Spinal cord (tissue), 10 donors: ENCODE results near the gene AGO3. TPM values are rescaled to one million over a fixed set of nuclear protein-coding genes. Genes with fewer than 3 reads are reported as not detected.
"Not testable (repeated sequence)": the region's sequence is repeated elsewhere in the genome, so short reads cannot be mapped to it uniquely, and the experiment has no call there.

Experiments
- DNase-seq, 6 donors: peaks; one replicate each; pipeline versions ENCODE4 v3.0.0 to v3.0.0-alpha.2; 2013 to 2015; ENCODE audit warnings: low spot score in 6 of 6, low read depth in 4 of 6
- H3K27ac ChIP-seq: one replicate; pipeline ENCODE4 v1.5.1; 2013; ENCODE audit warnings: low read depth, low read length, control low read depth
- H3K27me3 ChIP-seq: one replicate; pipeline ENCODE4 v1.6.1; 2013; ENCODE audit warnings: low read length; ENCODE audit not compliant: control insufficient read depth, insufficient read depth
- H3K36me3 ChIP-seq: one replicate; pipeline ENCODE4 v1.6.1; 2013; ENCODE audit warnings: low read length; ENCODE audit not compliant: control insufficient read depth, insufficient read depth
- H3K4me1 ChIP-seq: one replicate; pipeline ENCODE4 v1.6.1; 2013; ENCODE audit warnings: low read length; ENCODE audit not compliant: control insufficient read depth, insufficient read depth
- H3K4me3 ChIP-seq: one replicate; pipeline ENCODE4 v1.5.1; 2013; ENCODE audit warnings: low read depth, low read length, control low read depth
- H3K9me3 ChIP-seq: one replicate; pipeline ENCODE4 v1.6.1; 2013; ENCODE audit warnings: low read length; ENCODE audit not compliant: control insufficient read depth, insufficient read depth
- WGBS: methylation state at CpG from one replicate; pipeline ENCODE4 v1.1.5; 2013; ENCODE audit warnings: missing lambda C conversion rate; ENCODE audit not compliant: insufficient coverage; 5-methylcytosine and 5-hydroxymethylcytosine counted together
- polyA plus RNA-seq, 2 donors: library from polyadenylated mRNA; unstranded; fragments of 120-200 nt; gene quantifications; one replicate each; pipeline ENCODE4 v1.2.1, GENCODE V29; 2013; ENCODE audit not compliant: insufficient read length in 2 of 2
- total RNA-seq, 2 donors: library from RNA; depleted of rRNA in 1 of 2; stranded (reverse); fragments of 120-200 nt in 1 of 2; fragments of >200 nt in 1 of 2; gene quantifications; one replicate each; pipeline versions ENCODE4 v1.2.3 to v1.2.4, GENCODE V29; 2013 to 2014
- donor health status: healthy.

AGO3 gene
- total and polyA plus RNA-seq, 4 donors = 11.5 to 33.7 (median 24.3) TPM

GRCh38 chr1:35971601-35972000 lies 40.7 kb downstream of the AGO3 start:
- H3K9me3 ChIP-seq = no peaks in the 10 kb centered on the region
- no CpG with 5 or more reads among the region's 2 CpGs for WGBS

DNA sequence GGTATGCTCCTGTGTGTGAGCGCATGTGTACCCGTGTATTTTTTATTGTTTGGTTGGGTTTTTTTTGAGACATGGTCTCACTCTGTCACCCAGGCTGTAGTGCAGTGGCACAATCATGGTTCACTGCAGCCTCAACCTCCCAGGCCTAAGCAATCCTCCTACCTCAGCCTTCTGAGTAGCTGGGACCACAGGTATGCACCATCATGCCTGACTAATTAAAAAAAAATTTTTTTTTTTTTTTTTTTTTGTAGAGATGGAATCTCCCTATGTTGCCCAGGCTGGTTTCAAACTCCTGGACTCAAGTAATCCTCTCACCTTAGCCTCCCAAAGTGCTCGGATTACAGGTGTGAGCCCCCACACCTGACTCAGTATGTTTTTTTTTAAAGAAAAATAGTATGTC lies 41.7 kb downstream of the AGO3 start:
- no CpG with 5 or more reads among the region's 3 CpGs for WGBS
- H3K27ac ChIP-seq, DNase-seq, H3K27me3 ChIP-seq, H3K4me1 ChIP-seq, H3K9me3 ChIP-seq, H3K4me3 ChIP-seq, H3K36me3 ChIP-seq: not testable (repeated sequence)

More at GRCh38 chr1:35971601-35972000, 40.7 kb downstream of the AGO3 start:
- Histone ChIP-seq H3K27me3 (no peaks in the 10 kb centered on the region), H3K36me3 (peaks cover 4% of the 10 kb centered on the region), H3K4me1 (no peaks in the 10 kb centered on the region), H3K4me3 (no peak overlapping the region), H3K27ac (no peak overlapping the region)
- no peak for DNase-seq

GRCh38 chr1:35980090-35980489 lies 49.2 kb downstream of the AGO3 start:
- Histone ChIP-seq H3K27ac (no peak overlapping the region), H3K36me3 (peaks cover 4% of the 10 kb centered on the region), H3K4me3 (no peak overlapping the region), H3K9me3 (no peaks in the 10 kb centered on the region), H3K27me3 (no peaks in the 10 kb centered on the region), H3K4me1 (no peaks in the 10 kb centered on the region)
- no peak for DNase-seq

GRCh38 chr1:35988237-35988636 lies 57.3 kb downstream of the AGO3 start:
- DNase-seq = no peak
- H3K27ac ChIP-seq = no peak overlapping the region
- peaks cover 9% of the 10 kb centered on the region for H3K36me3 ChIP-seq
- no peaks in the 10 kb centered on the region for H3K27me3 ChIP-seq
- H3K4me1 ChIP-seq = no peaks in the 10 kb centered on the region
- no peaks in the 10 kb centered on the region for H3K9me3 ChIP-seq
- H3K4me3 ChIP-seq = no peak overlapping the region
- WGBS = no CpG with 5 or more reads among the region's 1 CpG

- no peaks in the 10 kb centered on the region for H3K9me3 ChIP-seq
- no CpG with 5 or more reads among the region's 3 CpGs for WGBS
- no peak overlapping the region for H3K27ac ChIP-seq
- peaks cover 12% of the 10 kb centered on the region for H3K36me3 ChIP-seq
- DNase-seq = no peak
- H3K4me1 ChIP-seq = no peaks in the 10 kb centered on the region
- H3K4me3 ChIP-seq = no peak overlapping the region
- no peaks in the 10 kb centered on the region for H3K27me3 ChIP-seq
Observed at GRCh38 chr1:36006941-36007500, 76.1 kb downstream of the AGO3 start.

DNA sequence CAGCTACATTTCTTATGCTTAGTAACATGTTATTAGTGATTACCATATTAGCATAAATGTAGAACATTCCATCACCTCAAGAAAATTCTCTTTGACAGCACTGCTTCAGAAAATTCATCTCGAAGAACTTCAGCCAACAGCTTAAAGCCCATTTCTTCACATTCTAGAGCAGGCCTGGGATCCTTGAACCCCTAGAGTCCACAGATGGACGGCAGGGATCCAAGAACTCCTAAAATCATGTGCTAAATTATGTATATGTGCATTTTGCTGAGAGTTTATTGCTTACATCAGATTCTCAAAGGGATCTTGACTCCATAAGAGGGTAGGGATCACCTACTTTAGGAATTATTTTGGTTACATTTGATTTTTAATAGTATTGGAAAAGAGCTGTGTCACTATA lies 76.8 kb downstream of the AGO3 start:
- Histone ChIP-seq H3K36me3 (peaks cover 10% of the 10 kb centered on the region), H3K27ac (no peak overlapping the region), H3K4me3 (no peak overlapping the region), H3K27me3 (no peaks in the 10 kb centered on the region), H3K4me1 (no peaks in the 10 kb centered on the region), H3K9me3 (no peaks in the 10 kb centered on the region)
- DNase-seq = no peak
- no CpG with 5 or more reads among the region's 2 CpGs for WGBS

- H3K9me3 ChIP-seq = no peaks in the 10 kb centered on the region
- H3K27me3 ChIP-seq = no peaks in the 10 kb centered on the region
- no peaks in the 10 kb centered on the region for H3K4me1 ChIP-seq
- no peak overlapping the region for H3K27ac ChIP-seq
- no peak overlapping the region for H3K4me3 ChIP-seq
- 94% methylated on average over 6 of the region's 9 CpGs for WGBS
- no peak for DNase-seq
- peaks cover 15% of the 10 kb centered on the region for H3K36me3 ChIP-seq
Observed at GRCh38 chr1:36008546-36009197, 77.8 kb downstream of the AGO3 start.

DNA sequence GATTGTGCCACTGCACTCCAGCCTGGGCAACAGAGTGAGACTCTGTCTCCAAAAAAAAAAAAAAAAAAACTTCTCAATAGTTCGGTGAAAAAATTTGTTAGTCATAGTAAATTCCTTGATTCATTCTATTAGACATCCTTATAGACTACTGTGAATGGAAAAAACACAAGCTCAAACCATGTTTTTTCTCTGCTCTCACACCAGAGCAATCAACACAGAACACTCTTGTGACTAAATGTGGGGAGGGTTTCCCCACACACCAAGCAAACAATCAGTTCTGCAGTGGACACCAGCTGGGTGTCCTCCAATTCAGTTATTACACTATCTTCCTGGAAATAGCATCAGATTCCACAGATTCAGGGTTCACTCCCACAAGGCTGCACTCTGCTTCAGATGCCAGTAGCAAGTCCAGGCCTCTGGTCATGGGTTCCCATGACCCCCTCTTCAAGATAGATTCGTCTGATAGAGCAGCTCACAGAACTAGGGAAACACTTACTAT lies 83.9 kb downstream of the AGO3 start:
- WGBS = no CpG with 5 or more reads among the region's 2 CpGs
- H3K27me3 ChIP-seq = no peaks in the 10 kb centered on the region
- H3K4me1 ChIP-seq = no peaks in the 10 kb centered on the region
- H3K36me3 ChIP-seq = peaks cover 45% of the 10 kb centered on the region
- no peak overlapping the region for H3K4me3 ChIP-seq
- H3K9me3 ChIP-seq = no peaks in the 10 kb centered on the region
- DNase-seq = no peak
- H3K27ac ChIP-seq = no peak overlapping the region

DNA sequence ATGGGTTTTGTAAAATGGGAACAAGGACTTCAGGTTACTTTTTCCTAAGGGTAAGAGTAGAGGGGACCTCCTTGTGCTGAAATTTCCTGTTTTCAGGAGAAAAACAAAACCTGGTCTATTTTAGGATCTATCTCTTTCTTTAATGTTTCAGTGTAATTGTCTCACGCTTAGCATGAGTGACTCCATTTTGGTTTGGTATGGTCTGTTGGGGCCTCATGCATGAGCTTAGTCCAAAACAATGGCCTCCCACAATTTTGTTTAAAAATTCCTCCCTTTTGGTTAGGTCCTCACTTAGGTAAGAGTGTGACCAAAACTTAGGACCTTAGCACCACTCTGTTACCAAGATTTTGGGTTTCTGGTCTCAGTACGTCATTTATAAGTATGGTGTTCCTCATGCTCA lies 85.8 kb downstream of the AGO3 start:
- Histone ChIP-seq H3K4me3 (no peak overlapping the region), H3K27me3 (no peaks in the 10 kb centered on the region), H3K36me3 (peaks cover 45% of the 10 kb centered on the region), H3K4me1 (no peaks in the 10 kb centered on the region), H3K9me3 (no peaks in the 10 kb centered on the region), H3K27ac (no peak overlapping the region)
- DNase-seq = no peak
- no CpG with 5 or more reads among the region's 2 CpGs for WGBS

GRCh38 chr1:36023098-36023769 lies 92.3 kb downstream of the AGO3 start:
- Histone ChIP-seq H3K9me3 (no peaks in the 10 kb centered on the region), H3K4me1 (no peaks in the 10 kb centered on the region), H3K4me3 (no peak overlapping the region), H3K27me3 (no peaks in the 10 kb centered on the region), H3K36me3 (peaks cover 36% of the 10 kb centered on the region), H3K27ac (no peak overlapping the region)
- WGBS = no CpG with 5 or more reads among the region's 5 CpGs
- no peak for DNase-seq
